Mucosa of descending colon (tissue), 3 donors: ENCODE results near the gene FBXL22. TPM values are rescaled to one million over a fixed set of nuclear protein-coding genes. Genes with fewer than 3 reads are reported as not detected.

Source experiments
- ATAC-seq: fragments of 200-7000 bp; cut with Tn5 transposase; one replicate; pipeline ENCODE4 v1.9.1; 2020; ENCODE audit warnings: mild to moderate bottlenecking, moderate library complexity
- DNase-seq, 3 donors: peaks; one replicate each; pipeline ENCODE4 v3.0.0-alpha.2; 2020
- H3K36me3 ChIP-seq: fragments of 200-600 bp; one replicate; pipeline ENCODE4 v1.8.0; 2021; ENCODE audit warnings: low read depth, mild to moderate bottlenecking
- H3K4me1 ChIP-seq: fragments of 200-600 bp; one replicate; pipeline ENCODE4 v1.8.0; 2021; ENCODE audit warnings: low read depth, mild to moderate bottlenecking
- H3K4me3 ChIP-seq: fragments of 200-600 bp; one replicate; pipeline ENCODE4 v1.8.0; 2021; ENCODE audit warnings: mild to moderate bottlenecking
- H3K9me3 ChIP-seq: fragments of 200-600 bp; one replicate; pipeline ENCODE4 v1.8.0; 2021; ENCODE audit warnings: mild to moderate bottlenecking
- CTCF ChIP-seq: fragments of 200-600 bp; IDR thresholded peaks from one replicate; pipeline ENCODE4 v1.8.0; 2022; ENCODE audit warnings: antibody characterized with exemption, mild to moderate bottlenecking
- intact Hi-C, 2 donors: fragments of 100-400 bp; cut with DNase I in 1 of 2; cut with micrococcal nuclease in 1 of 2; formaldehyde crosslinking; loops; one replicate each; pipeline versions ENCODE4 v1.11.0 to v1.11.1; 2022; cut with DNase I, micrococcal nuclease
- total RNA-seq, 3 donors: library from RNA; stranded (reverse); fragmentation: NEBNext Ultra II Directional in 2 of 3; extraction: Animal tissue kit (Norgen Biotek cat#: 25700) in 2 of 3; gene quantifications; one replicate each; pipeline versions ENCODE4 v1.2.1 to v1.2.4, GENCODE V29; 2021 to 2023
- donor health status: DM: no; HTN: no; CAD: no; lungs with moderate emphysema.
- donor health status: DM: no; HTN: no; CAD: no.
- donor health status: DM: no; HTN: yes; CAD: no.

The FBXL22 gene
- total RNA-seq, 3 donors from 2014 or later, result 4.2 to 37.5 (median 5.1) TPM

- H3K36me3 ChIP-seq, result no peaks in the 10 kb centered on the region
- DNase-seq, result no peak
- intact Hi-C loops, result no loop called here
- H3K4me3 ChIP-seq, result no peak overlapping the region
- TF ChIP-seq CTCF, result no peak
- ATAC-seq, result no peak
- H3K4me1 ChIP-seq, result no peaks in the 10 kb centered on the region
- no peaks in the 10 kb centered on the region for H3K9me3 ChIP-seq
Observed at GRCh38 chr15:63582179-63582578, 15.0 kb upstream of the FBXL22 start.

- intact Hi-C loops, result no loop called here
- no peak for DNase-seq
- no peak for ATAC-seq
- Histone ChIP-seq H3K9me3 (no peaks in the 10 kb centered on the region), H3K4me1 (no peaks in the 10 kb centered on the region), H3K4me3 (no peak overlapping the region), H3K36me3 (no peaks in the 10 kb centered on the region)
- no peak for TF ChIP-seq CTCF
Observed at GRCh38 chr15:63582718-63583426, 14.3 kb upstream of the FBXL22 start.

GRCh38 chr15:63586790-63587189, 10.4 kb upstream of the FBXL22 start:
- intact Hi-C loops, result no loop called here
- H3K36me3 ChIP-seq, result peaks cover 7% of the 10 kb centered on the region
- no peaks in the 10 kb centered on the region for H3K4me1 ChIP-seq
- no peak for DNase-seq
- H3K4me3 ChIP-seq, result no peak overlapping the region
- no peak for ATAC-seq
- TF ChIP-seq CTCF, result no peak
- H3K9me3 ChIP-seq, result no peaks in the 10 kb centered on the region

GRCh38 chr15:63587527-63587926, 9.7 kb upstream of the FBXL22 start:
- peaks cover 7% of the 10 kb centered on the region for H3K36me3 ChIP-seq
- ATAC-seq, result no peak
- intact Hi-C loops, result no loop called here

GRCh38 chr15:63588826-63589225, 8.4 kb upstream of the FBXL22 start:
- intact Hi-C loops, result no loop called here
- H3K36me3 ChIP-seq, result peaks cover 7% of the 10 kb centered on the region
- no peak for ATAC-seq
- DNase-seq, result no peak
- H3K9me3 ChIP-seq, result no peaks in the 10 kb centered on the region
- no peaks in the 10 kb centered on the region for H3K4me1 ChIP-seq
- H3K4me3 ChIP-seq, result no peak overlapping the region
- TF ChIP-seq CTCF, result no peak

More at GRCh38 chr15:63587527-63587926, 9.7 kb upstream of the FBXL22 start:
- TF ChIP-seq CTCF, result no peak
- no peak for DNase-seq
- H3K4me3 ChIP-seq, result no peak overlapping the region
- no peaks in the 10 kb centered on the region for H3K9me3 ChIP-seq
- no peaks in the 10 kb centered on the region for H3K4me1 ChIP-seq
